Suprapubic skin (tissue), 4 donors: ENCODE measurements around the gene CD274.

ENCODE experiments used
- POLR2A ChIP-seq, 2 donors: fragments of 450-650 bp; IDR thresholded peaks; one replicate each; pipeline ENCODE4 v1.6.1; 2017; ENCODE audit warnings: antibody characterized with exemption in 2 of 2, mild to moderate bottlenecking in 2 of 2, moderate library complexity in 2 of 2
- POLR2AphosphoS5 ChIP-seq, 3 donors: sonication (generic); formaldehyde crosslinking; IDR thresholded peaks; one replicate each; pipeline ENCODE4 v1.6.1; 2017; ENCODE audit warnings: antibody characterized with exemption in 3 of 3
- TF ChIP-seq, protein P1 (sequence below), 2 donors: fragments of 200-600 bp in 1 of 2; fragments of 450-650 bp in 1 of 2; sonication (generic) in 1 of 2; IDR thresholded peaks; one replicate each; pipeline ENCODE4 v1.5.1; 2016 to 2019; ENCODE audit warnings: antibody characterized with exemption in 2 of 2, mild to moderate bottlenecking in 1 of 2, moderate library complexity in 1 of 2

DNA sequence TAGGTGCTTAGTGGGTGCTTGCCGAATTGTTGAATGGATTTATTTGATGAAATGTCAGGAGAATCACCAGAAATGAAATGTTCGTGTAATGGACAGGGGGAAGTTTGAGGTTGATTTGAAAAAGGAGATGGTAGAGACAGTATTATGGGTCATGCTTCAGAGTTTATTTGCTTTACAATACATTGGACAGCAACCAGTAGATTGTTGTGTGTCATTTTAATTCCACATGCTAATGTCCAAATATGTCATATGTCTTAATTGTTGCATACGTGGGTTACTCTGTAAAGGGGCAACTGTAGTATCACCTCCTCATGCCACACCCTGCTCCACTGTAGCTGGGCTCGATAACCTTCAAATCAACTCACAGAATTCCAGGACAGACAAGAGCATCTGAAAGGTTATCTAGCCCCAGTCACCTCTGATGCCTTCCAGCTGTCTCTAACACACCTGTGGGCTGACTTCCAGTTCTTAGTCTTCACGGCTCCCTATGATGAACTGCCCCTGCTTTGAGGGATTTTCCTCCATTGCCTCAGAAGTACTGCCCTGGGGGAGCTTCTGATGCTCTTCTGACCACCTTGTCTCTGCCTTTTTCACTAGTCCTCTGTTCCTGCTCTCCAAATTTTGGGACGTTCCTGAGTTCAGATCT lies 61.7 kb downstream of the CD274 start:
- TF ChIP-seq, protein P1, sequence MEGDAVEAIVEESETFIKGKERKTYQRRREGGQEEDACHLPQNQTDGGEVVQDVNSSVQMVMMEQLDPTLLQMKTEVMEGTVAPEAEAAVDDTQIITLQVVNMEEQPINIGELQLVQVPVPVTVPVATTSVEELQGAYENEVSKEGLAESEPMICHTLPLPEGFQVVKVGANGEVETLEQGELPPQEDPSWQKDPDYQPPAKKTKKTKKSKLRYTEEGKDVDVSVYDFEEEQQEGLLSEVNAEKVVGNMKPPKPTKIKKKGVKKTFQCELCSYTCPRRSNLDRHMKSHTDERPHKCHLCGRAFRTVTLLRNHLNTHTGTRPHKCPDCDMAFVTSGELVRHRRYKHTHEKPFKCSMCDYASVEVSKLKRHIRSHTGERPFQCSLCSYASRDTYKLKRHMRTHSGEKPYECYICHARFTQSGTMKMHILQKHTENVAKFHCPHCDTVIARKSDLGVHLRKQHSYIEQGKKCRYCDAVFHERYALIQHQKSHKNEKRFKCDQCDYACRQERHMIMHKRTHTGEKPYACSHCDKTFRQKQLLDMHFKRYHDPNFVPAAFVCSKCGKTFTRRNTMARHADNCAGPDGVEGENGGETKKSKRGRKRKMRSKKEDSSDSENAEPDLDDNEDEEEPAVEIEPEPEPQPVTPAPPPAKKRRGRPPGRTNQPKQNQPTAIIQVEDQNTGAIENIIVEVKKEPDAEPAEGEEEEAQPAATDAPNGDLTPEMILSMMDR (IDR thresholded peaks at IDR 0.05) = no peak
- TF ChIP-seq POLR2A (IDR thresholded peaks at IDR 0.05) (no peak), POLR2AphosphoS5 (IDR thresholded peaks at IDR 0.05) (no peak)
